Esophagus (tissue), 2 donors: ENCODE results near the gene ANGPT4. TPM values are rescaled to one million over a fixed set of nuclear protein-coding genes. Genes with fewer than 3 reads are reported as not detected.
"Not testable (repeated sequence)": the region's sequence is repeated elsewhere in the genome, so short reads cannot be mapped to it uniquely, and the experiment has no call there.

Experiments
- H3K27ac ChIP-seq, 2 donors: one replicate each; pipeline ENCODE4 v1.5.1; 2013; ENCODE audit warnings: low read depth in 2 of 2, mild to moderate bottlenecking in 2 of 2, inconsistent platforms in 1 of 2, low read length in 1 of 2, moderate library complexity in 1 of 2
- H3K27me3 ChIP-seq, 2 donors: one replicate each; pipeline ENCODE4 v1.6.1; 2013; ENCODE audit warnings: low read length in 2 of 2, control low read depth in 1 of 2, mild to moderate bottlenecking in 1 of 2; ENCODE audit not compliant: insufficient read depth in 2 of 2, control insufficient read depth in 1 of 2
- H3K36me3 ChIP-seq, 2 donors: one replicate each; pipeline ENCODE4 v1.6.1; 2013; ENCODE audit warnings: low read length in 1 of 2; ENCODE audit not compliant: control insufficient read depth in 2 of 2, insufficient read depth in 2 of 2
- H3K4me1 ChIP-seq, 2 donors: one replicate each; pipeline ENCODE4 v1.6.1; 2013; ENCODE audit warnings: low read length in 1 of 2; ENCODE audit not compliant: control insufficient read depth in 2 of 2, insufficient read depth in 2 of 2
- H3K4me3 ChIP-seq, 2 donors: one replicate each; pipeline ENCODE4 v1.5.1; 2013; ENCODE audit warnings: low read length in 2 of 2, mild to moderate bottlenecking in 2 of 2, low read depth in 1 of 2, moderate library complexity in 1 of 2
- H3K9me3 ChIP-seq, 2 donors: one replicate each; pipeline ENCODE4 v1.6.1; 2013; ENCODE audit warnings: mild to moderate bottlenecking in 2 of 2, low read depth in 1 of 2, low read length in 1 of 2, moderate library complexity in 1 of 2; ENCODE audit not compliant: control insufficient read depth in 2 of 2, insufficient read depth in 1 of 2
- WGBS, 2 donors: extraction: QIAGEN DNeasy Blood & Tissue Kit; methylation state at CpG; one replicate each; pipeline ENCODE4 v1.1.7; 2013; 5-methylcytosine and 5-hydroxymethylcytosine counted together
- polyA plus RNA-seq, 2 donors: library from polyadenylated mRNA; stranded (reverse); fragments of 200-250 nt; gene quantifications; one replicate each; pipeline ENCODE4 v1.2.3, GENCODE V29; 2013
- donor health status: healthy with polysubstance abuse.
- donor health status: Bipolar disorder and iron deficiency.

ANGPT4 gene
- polyA plus RNA-seq, 2 donors: 0.08 to 0.11 TPM

- no peaks in the 10 kb centered on the region for H3K36me3 ChIP-seq
- H3K4me3 ChIP-seq: no peak overlapping the region
- peak overlapping the region; percentile 68 to 69 for H3K27ac ChIP-seq
- peaks cover 2 to 23% of the 10 kb centered on the region in 2 donors for H3K4me1 ChIP-seq
- H3K27me3 ChIP-seq: no peaks in the 10 kb centered on the region
- 44 to 45% methylated on average over 11 of the region's 11 CpGs for WGBS, 2 donors
- no peaks in the 10 kb centered on the region for H3K9me3 ChIP-seq
Observed at GRCh38 chr20:855466-856360, 60.4 kb downstream of the ANGPT4 start.

- peak overlapping the region in 1 of 2 donors; percentile 25 for H3K27ac ChIP-seq
- H3K9me3 ChIP-seq: no peaks in the 10 kb centered on the region
- WGBS, 2 donors: 46 to 55% methylated on average over 6 of the region's 6 CpGs
- H3K4me1 ChIP-seq: peaks cover 2 to 23% of the 10 kb centered on the region in 2 donors
- no peaks in the 10 kb centered on the region for H3K36me3 ChIP-seq
- no peaks in the 10 kb centered on the region for H3K27me3 ChIP-seq
- no peak overlapping the region for H3K4me3 ChIP-seq
Observed at GRCh38 chr20:854601-855000, 61.5 kb downstream of the ANGPT4 start.

GRCh38 chr20:853406-853996 lies 62.6 kb downstream of the ANGPT4 start:
- no peaks in the 10 kb centered on the region for H3K9me3 ChIP-seq
- WGBS, 2 donors: 81 to 84% methylated on average over 4 of the region's 4 CpGs
- H3K4me1 ChIP-seq: peaks cover 2 to 19% of the 10 kb centered on the region in 2 donors
- H3K27me3 ChIP-seq: no peaks in the 10 kb centered on the region
- no peak overlapping the region for H3K4me3 ChIP-seq
- H3K36me3 ChIP-seq: no peaks in the 10 kb centered on the region
- H3K27ac ChIP-seq: no peak overlapping the region

- H3K27me3 ChIP-seq, H3K4me3 ChIP-seq, H3K9me3 ChIP-seq, H3K27ac ChIP-seq, H3K36me3 ChIP-seq: not testable (repeated sequence)
- 79 to 90% methylated on average over 8 of the region's 8 CpGs for WGBS, 2 donors
- peaks cover 7 to 33% of the 10 kb centered on the region in 2 donors for H3K4me1 ChIP-seq
Observed at GRCh38 chr20:848731-849130, 67.4 kb downstream of the ANGPT4 start.

- H3K27me3 ChIP-seq: no peaks in the 10 kb centered on the region
- no peaks in the 10 kb centered on the region for H3K9me3 ChIP-seq
- no peak overlapping the region for H3K4me3 ChIP-seq
- peaks cover 0 to 6% of the 10 kb centered on the region in 2 donors for H3K36me3 ChIP-seq
- H3K27ac ChIP-seq: no peak overlapping the region
- WGBS, 2 donors: 80 to 87% methylated on average over 5 of the region's 5 CpGs
- H3K4me1 ChIP-seq: peaks cover 9 to 33% of the 10 kb centered on the region in 2 donors
Observed at GRCh38 chr20:848193-848592, 67.9 kb downstream of the ANGPT4 start.

- H3K4me1 ChIP-seq: peaks cover 9 to 37% of the 10 kb centered on the region in 2 donors
- H3K27ac ChIP-seq: no peak overlapping the region
- H3K9me3 ChIP-seq: no peaks in the 10 kb centered on the region
- WGBS, 2 donors: 44 to 62% methylated on average over 7 of the region's 7 CpGs
- H3K27me3 ChIP-seq: no peaks in the 10 kb centered on the region
- H3K4me3 ChIP-seq: peak overlapping the region; percentile 16 to 56
- H3K36me3 ChIP-seq: peaks cover 0 to 6% of the 10 kb centered on the region in 2 donors
Observed at GRCh38 chr20:846894-847278, 69.2 kb downstream of the ANGPT4 start.

GRCh38 chr20:845941-846893 lies 69.9 kb downstream of the ANGPT4 start:
- no peaks in the 10 kb centered on the region for H3K9me3 ChIP-seq
- peaks cover 0 to 6% of the 10 kb centered on the region in 2 donors for H3K36me3 ChIP-seq
- H3K4me1 ChIP-seq: peaks cover 9 to 37% of the 10 kb centered on the region in 2 donors
- peak overlapping the region in 1 of 2 donors; percentile 42 for H3K27ac ChIP-seq
- peak overlapping the region; percentile 16 to 56 for H3K4me3 ChIP-seq
- H3K27me3 ChIP-seq: no peaks in the 10 kb centered on the region
- WGBS, 2 donors: 36 to 55% methylated on average over 11 of the region's 11 CpGs

- peaks cover 0 to 6% of the 10 kb centered on the region in 2 donors for H3K36me3 ChIP-seq
- H3K4me1 ChIP-seq: peaks cover 9 to 37% of the 10 kb centered on the region in 2 donors
- H3K4me3 ChIP-seq: peak overlapping the region; percentile 56
- WGBS, 2 donors: 38 to 65% methylated on average over 37 to 50 of the region's 50 CpGs
- peak overlapping the region in 1 of 2 donors; percentile 93 for H3K27ac ChIP-seq
- no peaks in the 10 kb centered on the region for H3K9me3 ChIP-seq
- no peaks in the 10 kb centered on the region for H3K27me3 ChIP-seq
Observed at GRCh38 chr20:845226-845868, 70.8 kb downstream of the ANGPT4 start.
